D721Med (cell line): ENCODE results near the gene ALG8.
"Not testable (repeated sequence)": the region's sequence is repeated elsewhere in the genome, so short reads cannot be mapped to it uniquely, and the experiment has no call there.

Experiments used
- DNase-seq: peaks from one replicate; pipeline ENCODE4 v3.0.0; 2011; ENCODE audit warnings: low spot score; ENCODE audit not compliant: insufficient read length
- FAIRE-seq: peaks from 2 replicates; lab custom pipeline; 2011; peaks lifted over from hg19 to GRCh38; lab: Jason Lieb, UNC
- TF ChIP-seq, protein P1 (sequence below): IDR thresholded peaks from 2 replicates; pipeline ENCODE4 v1.5.1; 2012; ENCODE audit warnings: mild to moderate bottlenecking, control low read depth; ENCODE audit not compliant: insufficient read depth; ENCODE audit errors: missing control alignments

ALG8 gene

DNA sequence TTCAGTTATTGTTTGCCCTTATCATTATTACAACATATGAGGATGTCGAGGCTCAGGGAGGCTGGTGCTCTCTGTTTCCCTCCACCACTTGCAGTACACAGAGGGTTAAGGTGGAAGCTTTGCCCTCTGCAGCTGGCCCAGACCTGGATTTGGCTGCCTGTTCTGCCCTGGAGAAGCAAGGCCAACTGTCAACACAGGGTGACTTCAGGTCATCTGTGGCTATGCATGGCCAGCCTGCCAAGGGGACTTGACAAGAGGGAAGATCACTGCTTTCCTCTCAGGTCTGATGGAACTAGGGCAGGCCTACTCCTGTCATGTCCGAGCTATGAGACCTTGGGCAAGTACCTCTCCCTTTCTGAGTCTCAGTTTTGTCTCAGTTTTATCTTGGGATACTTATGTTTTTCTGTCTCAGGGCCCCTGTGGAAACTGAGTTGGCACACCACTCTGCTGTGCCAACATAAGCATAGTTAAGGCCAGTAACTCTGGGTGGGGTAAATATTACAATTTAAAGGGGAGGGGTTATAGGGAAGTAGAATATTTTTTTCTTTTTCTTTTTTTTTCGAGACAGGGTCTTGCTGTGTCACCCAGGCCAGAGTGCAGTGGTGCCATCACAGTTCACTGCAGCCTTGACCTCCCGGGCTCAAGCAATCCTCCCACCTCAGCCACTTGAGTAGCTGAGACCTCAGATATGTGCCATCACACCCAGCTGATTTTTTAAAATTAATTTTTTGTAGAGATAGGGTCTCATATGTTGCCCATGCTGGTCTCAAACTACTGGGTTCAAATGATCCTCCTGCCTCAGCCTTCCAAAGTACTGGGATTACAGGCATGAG lies 78.1 kb downstream of the ALG8 start:
- DNase-seq = no peak
- FAIRE-seq = no peak
- TF ChIP-seq, protein P1, sequence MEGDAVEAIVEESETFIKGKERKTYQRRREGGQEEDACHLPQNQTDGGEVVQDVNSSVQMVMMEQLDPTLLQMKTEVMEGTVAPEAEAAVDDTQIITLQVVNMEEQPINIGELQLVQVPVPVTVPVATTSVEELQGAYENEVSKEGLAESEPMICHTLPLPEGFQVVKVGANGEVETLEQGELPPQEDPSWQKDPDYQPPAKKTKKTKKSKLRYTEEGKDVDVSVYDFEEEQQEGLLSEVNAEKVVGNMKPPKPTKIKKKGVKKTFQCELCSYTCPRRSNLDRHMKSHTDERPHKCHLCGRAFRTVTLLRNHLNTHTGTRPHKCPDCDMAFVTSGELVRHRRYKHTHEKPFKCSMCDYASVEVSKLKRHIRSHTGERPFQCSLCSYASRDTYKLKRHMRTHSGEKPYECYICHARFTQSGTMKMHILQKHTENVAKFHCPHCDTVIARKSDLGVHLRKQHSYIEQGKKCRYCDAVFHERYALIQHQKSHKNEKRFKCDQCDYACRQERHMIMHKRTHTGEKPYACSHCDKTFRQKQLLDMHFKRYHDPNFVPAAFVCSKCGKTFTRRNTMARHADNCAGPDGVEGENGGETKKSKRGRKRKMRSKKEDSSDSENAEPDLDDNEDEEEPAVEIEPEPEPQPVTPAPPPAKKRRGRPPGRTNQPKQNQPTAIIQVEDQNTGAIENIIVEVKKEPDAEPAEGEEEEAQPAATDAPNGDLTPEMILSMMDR = no peak

DNA sequence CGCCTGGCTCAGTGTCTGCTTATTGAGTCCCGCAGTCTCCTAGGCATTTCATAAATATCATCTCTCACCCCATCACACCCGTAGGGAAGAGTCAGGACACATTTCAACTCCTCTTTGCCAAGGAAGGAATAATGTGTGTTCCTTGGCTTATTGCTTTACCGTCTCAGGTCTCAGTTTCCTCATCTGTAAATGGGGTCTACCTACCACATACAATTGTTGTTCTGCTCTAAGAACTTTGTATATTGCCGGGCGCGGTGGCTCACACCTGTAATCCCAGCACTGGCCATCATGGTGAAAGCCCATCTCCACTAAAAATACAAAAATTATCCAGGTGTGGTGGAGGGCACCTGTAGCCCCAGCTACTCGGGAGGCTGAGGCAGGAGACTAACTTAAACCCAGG lies 78.9 kb downstream of the ALG8 start:
- TF ChIP-seq, protein P1 = no peak
- no peak for FAIRE-seq

DNA sequence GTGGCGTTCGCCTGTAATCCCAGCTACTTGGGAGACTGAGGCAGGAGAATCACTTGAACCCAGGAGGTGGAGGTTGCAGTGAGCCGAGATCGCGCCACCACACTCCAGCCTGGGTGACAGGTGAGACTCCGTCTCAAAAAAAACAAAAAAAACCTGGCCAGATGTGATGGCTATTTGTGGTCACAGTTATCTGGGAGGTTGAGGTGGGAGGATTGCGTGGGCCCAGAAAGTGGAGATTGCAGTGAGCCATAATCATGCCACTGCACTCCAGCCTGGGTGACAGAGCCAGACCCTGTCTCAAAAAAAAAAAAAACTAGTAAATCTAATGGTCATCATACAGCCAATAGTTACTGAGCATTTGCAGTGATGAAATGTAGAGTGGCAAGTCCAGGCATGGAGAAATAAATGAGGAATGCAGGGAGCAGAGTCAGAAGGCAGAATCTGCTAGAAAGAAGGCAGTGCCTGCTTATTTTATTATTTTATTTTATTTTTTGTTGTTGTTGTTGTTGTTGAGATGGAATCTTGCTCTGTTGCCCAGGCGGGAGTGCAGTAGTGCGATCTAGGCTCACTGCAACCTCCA lies 79.6 kb downstream of the ALG8 start:
- FAIRE-seq, DNase-seq: not testable (repeated sequence)

More for the DNA sequence above, 78.9 kb downstream of the ALG8 start:
- DNase-seq = no peak

DNA sequence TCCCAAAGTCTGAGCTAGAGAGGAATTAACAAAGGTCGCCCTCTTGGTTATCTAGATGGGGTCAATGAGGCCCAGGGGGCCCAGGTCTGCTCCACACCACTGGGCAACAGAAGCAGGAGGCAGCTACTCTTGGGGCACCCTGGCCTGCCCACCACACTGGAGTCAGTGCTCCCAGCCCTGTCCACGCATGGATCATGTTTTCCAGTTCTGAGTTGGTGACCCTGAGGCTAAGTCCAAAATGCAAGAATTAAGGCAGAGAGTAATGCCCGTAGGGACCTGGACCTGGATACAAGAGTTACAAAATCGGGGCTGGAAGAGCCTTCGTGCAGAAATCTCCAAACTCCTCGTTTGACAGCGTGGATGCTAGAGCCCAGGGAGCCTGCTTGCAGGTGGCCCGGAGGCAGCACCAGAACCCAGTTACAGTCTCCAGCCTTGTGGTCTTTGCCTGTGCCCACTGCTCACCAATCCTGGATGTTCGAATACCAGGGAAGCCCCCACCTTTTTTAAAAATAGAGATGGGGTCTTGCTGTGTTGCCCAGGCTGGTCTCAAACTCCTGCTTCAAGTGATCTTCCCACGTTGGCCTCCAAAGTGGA lies 81.9 kb downstream of the ALG8 start:
- DNase-seq (no peak), FAIRE-seq (no peak)
- TF ChIP-seq, protein P1 = no peak

DNA sequence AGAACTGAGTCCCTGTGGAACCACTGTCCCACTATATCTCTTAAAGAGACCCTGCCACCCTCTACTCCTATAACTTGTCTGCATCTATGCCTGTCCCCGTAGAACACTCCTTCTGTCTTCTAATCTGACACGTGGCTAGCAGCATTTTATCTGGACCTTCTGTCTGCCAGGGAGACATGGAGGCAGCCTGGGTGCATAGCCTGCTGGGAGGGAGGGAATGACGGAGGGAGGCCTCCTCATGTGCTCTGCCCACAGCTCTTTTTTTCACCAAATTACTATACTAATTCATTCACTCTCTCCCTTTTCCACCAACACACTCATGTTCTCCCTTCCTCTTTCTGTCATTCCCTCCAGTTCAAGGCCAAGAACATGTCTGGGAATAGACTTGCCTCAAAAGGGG lies 83.3 kb downstream of the ALG8 start:
- TF ChIP-seq, protein P1 = no peak
- FAIRE-seq (no peak), DNase-seq (no peak)

DNA sequence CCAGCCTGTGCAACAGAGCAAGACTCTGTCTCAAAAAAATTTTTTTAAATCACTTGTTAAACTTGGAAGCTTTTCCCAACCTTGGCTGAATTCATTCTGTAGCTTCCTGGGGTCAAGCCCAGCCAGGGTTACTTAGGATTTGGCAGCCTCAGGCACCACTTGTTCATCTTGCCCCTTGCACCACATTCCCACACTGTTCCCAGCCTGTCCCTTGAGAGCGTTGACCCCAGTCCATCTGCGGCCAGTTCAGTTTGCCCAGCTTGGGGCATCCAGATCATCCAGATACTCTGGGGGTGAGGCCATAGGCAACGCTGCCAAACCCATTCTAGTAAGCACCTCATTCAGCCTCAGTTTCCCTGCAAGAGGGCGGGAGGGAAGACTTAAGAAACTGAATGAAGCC lies 84.5 kb downstream of the ALG8 start:
- DNase-seq = no peak
- no peak for FAIRE-seq
- TF ChIP-seq, protein P1 = no peak

DNA sequence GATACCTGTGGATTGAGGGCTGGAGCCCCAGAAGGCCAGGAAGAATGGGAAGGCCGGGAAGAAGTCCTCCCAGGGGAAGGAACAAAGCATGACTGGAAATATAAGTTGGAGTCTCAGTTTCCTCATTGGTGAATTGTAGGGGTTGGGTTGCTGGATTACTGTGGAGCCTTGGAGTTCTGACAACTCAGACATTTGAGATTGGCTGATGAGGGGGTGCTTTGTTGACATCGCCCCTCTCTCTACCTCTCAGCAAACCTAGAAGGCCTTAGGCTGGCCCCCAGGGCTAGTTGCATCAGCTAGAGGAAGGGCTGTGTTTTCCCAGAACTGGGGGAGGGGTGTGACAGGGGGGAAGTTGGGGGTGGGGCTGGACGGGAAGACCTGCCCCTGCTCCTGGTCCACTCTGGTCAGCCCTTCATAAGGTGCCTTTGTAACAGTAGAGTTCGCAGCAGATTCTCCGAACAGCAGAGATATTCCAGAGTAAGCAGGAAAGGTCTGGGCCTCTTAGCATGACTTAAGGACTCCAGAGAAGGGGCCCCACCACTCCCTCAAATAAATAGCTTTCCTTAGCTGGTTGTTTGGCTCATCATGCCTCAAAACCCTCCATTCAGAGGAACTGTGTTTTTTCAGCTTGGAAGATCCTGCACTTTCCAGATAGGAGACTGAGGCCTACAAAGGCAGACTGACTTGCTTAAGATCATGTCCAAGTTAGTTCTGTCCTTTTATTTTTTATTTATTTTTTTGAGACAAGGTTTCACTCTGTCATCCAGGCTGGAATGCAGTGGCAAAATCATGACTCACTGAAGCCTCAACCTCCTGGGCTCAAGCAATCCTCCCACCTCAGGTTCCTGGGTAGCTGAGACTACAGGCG lies 88.2 kb downstream of the ALG8 start:
- DNase-seq = no peak
- TF ChIP-seq, protein P1 = no peak
- FAIRE-seq = no peak
